Activated effector memory CD4-positive, alpha-beta T cell treated with Interleukin-2 at 50 U/mL for 16 hours (primary cell): ENCODE data around the gene ATG10.
"Not testable (repeated sequence)": the region's sequence is repeated elsewhere in the genome, so short reads cannot be mapped to it uniquely, and the experiment has no call there.

Experiments
- DNase-seq: peaks from one replicate; pipeline ENCODE4 v3.0.0-alpha.2; 2020

ATG10 gene

GRCh38 chr5:82058710-82059109 lies 86.9 kb downstream of the ATG10 start:
- no peak for DNase-seq

- DNase-seq, result no peak
Observed at GRCh38 chr5:82066791-82067190, 95.0 kb downstream of the ATG10 start.

DNA sequence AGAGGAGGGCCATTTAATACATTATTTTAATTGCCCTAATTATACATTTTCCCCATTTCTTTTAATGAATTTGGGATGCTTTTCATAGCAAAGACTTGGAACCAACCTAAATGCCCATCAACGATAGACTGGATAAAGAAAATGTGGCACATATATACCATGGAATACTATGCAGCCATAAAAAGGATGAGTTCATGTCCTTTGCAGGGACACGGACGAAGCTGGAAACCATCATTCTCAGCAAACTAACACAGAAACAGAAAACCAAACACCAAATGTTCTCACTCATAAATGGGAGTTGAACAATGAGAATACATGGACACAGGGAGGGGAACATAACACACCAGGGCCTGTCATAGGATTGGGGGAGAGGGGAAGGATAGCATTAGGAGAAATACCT lies 96.2 kb downstream of the ATG10 start:
- not testable (repeated sequence) for DNase-seq

DNA sequence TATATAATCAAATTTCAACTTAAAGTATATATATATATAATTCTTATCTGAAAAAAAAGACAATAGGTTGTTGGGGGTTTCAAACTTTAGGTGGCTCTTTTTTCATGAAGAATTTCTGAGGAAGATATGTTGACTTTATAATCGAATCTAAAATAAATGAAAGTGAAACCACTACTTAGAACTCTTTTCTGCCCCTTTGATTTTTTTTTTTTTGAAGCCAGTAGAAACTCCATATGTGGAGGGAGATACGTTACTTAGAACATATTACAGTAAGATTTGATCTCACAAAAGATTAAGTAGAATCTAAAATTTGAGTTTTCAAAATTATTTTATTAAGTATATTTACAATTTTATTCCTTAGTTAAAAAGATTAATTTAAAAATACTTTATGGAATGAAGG lies 96.9 kb downstream of the ATG10 start:
- DNase-seq, result no peak

DNA sequence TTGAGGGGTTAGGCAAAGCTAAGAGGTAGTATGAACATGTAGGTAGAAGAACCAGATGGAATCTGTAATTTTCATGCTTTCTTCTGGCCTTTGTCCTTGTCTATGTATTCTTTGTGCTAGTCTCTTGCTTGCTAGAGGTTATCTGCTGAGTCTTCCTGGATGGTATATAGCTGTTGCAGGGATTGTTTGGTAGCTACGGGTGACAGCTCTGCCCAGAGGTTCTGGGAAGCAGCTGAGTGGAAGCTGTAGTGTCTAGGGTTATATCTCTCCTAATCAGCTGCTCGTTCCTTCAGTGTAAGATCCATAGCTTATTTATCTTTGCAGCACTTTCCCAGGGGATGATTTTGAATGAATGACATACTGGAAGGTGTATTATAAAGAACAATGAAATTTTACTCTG lies 100.3 kb downstream of the ATG10 start:
- no peak for DNase-seq

GRCh38 chr5:82073179-82073578 lies 101.4 kb downstream of the ATG10 start:
- no peak for DNase-seq

GRCh38 chr5:82074950-82075349 lies 103.1 kb downstream of the ATG10 start:
- DNase-seq, result no peak

- DNase-seq, result no peak
Observed at GRCh38 chr5:82077496-82077895, 105.7 kb downstream of the ATG10 start.

DNA sequence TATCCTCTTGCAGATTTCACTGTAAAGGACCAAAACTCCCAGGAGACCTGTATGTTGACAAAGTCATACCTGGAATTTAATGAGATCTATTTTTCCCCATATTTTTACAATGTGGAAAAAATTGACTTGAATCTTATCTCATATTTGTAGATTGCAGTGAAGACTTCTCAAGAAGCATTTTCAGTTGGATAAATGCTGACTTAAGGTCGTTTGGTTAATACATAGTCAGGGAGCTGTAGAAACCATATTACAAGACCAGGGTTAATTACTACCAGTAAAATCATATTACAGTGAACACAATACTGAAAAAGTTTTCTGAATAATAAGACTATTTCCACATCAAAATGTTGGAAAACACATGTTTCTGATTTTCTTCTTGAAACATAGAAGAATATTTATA lies 119.8 kb downstream of the ATG10 start:
- no peak for DNase-seq

GRCh38 chr5:82095536-82095935 lies 123.7 kb downstream of the ATG10 start:
- DNase-seq, result no peak

GRCh38 chr5:82096249-82096648 lies 124.4 kb downstream of the ATG10 start:
- no peak for DNase-seq

GRCh38 chr5:82100303-82101077 lies 128.7 kb downstream of the ATG10 start:
- no peak for DNase-seq

GRCh38 chr5:82104872-82105271 lies 133.0 kb downstream of the ATG10 start:
- DNase-seq, result no peak

- DNase-seq, result no peak
Observed at GRCh38 chr5:82105457-82105856, 133.6 kb downstream of the ATG10 start.

DNA sequence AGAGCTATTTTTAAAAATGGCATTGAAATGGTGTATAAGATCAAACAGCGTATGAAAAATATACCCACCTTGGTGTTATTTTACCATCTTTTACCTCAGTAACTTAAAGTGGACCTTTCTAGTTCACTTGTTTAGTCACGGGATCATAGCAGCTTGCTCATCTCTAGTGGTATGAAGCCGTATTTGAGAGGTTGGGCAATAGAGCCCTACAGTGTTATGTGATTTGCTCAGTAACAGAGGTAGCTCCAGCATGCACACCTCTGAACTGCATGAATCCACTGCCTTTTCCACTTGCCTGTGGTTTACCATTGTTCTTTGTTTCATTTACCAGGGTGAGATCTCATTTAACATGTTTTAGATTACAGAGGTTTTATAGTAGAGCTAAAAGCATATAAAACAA lies 134.4 kb downstream of the ATG10 start:
- DNase-seq, result no peak

DNA sequence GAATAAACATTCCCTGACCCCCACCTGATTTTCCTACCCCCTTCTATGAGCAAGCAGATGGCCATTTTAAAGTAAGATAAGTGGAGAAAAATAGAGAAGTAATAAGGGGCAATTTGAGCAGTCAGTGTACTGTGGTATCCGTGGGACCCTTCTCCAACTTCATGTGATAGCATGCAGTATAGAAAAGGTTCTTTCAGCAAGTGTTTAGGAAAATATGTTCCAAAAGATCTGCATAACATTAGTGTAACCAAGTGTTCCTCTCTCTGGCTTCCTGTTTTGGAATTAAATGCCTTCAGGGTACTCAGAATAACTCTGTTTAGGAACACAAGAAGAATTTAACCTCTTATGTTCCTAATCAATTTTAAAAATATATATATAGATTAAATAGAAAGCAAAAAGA lies 134.9 kb downstream of the ATG10 start:
- no peak for DNase-seq

DNA sequence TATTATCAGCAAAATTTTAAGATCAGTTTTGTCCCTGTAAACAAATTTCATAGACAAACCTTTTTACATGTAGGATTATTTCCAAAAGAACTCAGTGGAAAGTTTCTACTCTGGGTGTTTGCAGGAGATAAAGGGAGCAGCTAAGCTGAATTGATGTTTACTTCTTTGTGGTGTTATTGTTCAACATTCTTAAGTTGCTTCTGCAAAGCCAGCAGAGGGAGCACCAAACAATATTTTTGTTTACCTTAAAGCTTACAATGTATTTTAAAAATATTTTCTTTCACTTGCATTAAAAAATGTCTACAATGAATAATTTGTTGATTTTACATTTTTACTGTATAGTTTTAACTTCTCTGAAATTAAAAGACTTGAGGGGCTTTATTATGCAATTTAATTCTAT lies 135.4 kb downstream of the ATG10 start:
- no peak for DNase-seq

- DNase-seq, result no peak
Observed at GRCh38 chr5:82109013-82109412, 137.2 kb downstream of the ATG10 start.

DNA sequence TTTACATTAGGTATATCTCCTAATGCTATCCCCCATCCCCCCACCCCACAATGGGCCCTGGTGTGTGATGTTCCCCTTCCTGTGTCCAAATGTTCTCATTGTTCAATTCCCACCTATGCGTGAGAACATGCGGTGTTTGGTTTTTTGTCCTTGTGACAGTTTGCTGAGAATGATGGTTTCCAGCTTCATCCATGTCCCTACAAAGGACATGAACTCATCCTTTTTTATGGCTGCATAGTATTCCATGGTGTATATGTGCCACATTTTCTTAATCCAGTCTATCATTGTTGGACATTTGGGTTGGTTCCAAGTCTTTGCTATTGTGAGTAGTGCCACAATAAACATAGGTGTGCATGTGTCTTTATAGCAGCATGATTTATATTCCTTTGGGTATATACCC lies 138.1 kb downstream of the ATG10 start:
- not testable (repeated sequence) for DNase-seq

DNA sequence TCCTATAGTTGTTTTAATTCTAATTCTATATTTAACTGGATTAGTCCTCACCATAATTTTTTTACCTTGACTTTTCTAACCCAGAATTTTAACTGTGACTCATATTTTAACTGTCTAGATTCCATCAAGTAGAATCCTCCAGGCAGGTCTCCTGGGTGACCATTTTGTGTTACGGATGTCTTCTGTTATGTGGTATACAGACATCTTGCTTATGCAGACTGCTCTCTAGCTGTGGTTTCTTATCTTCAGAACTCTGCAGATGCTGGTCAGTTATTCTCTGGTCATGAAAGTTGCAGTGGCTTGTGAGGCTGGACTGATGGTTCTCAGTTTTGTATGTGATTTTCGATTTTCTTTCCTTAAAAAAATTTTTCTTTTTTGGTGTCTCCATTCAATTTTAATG lies 139.4 kb downstream of the ATG10 start:
- no peak for DNase-seq

DNA sequence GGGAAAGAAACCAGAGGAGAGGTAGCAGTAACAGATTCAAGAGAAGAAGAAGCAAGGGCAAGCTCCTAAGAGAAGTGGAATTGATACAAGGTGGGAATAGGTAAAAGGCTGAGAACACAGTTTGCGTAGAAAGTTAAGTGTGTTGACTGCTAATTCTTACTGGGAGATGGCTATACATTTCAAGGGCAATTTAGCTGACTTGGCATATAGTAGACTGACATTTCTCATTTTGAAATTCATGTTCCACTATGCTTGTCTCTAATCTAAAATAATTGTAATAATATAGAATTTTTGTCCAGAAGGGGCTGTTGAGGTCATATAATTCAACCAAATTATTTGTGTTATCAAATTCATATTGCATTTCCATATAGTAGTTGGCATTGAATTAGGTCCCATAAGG lies 144.0 kb downstream of the ATG10 start:
- no peak for DNase-seq

DNA sequence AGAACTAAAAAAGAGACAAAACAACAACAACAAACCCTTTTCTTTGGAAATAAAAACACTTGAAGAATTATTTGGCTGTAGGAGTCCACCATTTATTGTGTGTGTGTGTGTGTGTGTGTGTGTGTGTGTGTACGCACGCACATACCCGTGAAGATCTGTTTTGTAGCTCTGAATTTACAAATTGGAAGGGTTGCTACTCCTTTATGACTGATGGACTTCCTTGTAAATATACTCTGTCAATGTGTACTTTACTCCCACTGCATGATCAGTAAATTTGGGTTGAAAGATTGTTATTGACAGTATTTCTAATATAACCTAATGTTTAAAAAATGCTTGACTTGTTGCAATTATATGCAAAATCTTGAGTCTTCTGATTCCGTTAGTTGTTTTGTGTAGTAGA lies 148.1 kb downstream of the ATG10 start:
- no peak for DNase-seq

DNA sequence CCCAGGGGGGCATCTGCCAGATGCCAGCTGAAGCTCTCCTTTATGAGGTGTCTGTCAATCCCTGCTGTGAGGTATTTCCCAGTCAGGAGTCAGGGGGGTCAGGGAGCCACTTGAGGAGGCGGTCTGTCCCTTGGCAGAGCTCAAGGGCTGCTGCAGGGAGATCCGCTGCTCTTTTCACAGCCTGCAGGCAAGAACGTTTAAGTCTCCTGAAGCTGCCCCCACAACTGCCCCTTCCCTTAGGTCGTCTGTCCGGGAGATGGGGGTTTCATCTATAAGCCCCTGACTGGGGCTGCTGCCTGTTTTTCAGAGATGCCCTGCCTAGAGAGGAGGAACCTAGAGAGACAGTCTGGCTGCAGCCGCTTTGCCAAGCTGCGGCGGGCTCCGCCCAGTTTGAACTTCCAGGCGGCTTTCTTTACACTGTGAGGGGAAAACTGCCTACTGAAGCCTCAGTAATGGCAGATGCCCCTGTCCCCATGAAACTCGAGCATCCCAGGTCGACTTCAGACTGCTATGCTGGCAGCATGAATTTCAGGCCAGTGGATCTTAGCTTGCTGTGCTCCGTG lies 158.0 kb downstream of the ATG10 start:
- DNase-seq, result no peak

- no peak for DNase-seq
Observed at GRCh38 chr5:82130602-82131001, 158.8 kb downstream of the ATG10 start.

GRCh38 chr5:82137205-82137604 lies 165.4 kb downstream of the ATG10 start:
- no peak for DNase-seq
